GM18498 (cell line): Measurements from ENCODE around the gene NBPF9.
"Not testable (repeated sequence)": the region's sequence is repeated elsewhere in the genome, so short reads cannot be mapped to it uniquely, and the experiment has no call there.

Source experiments
- ATAC-seq: cut with Tn5 transposase; IDR thresholded peaks from one replicate; pipeline ENCODE4 v1.9.1; 2021; ENCODE audit warnings: mild to moderate bottlenecking, moderate library complexity; ENCODE audit not compliant: unreplicated experiment

NBPF9 gene, protein sequence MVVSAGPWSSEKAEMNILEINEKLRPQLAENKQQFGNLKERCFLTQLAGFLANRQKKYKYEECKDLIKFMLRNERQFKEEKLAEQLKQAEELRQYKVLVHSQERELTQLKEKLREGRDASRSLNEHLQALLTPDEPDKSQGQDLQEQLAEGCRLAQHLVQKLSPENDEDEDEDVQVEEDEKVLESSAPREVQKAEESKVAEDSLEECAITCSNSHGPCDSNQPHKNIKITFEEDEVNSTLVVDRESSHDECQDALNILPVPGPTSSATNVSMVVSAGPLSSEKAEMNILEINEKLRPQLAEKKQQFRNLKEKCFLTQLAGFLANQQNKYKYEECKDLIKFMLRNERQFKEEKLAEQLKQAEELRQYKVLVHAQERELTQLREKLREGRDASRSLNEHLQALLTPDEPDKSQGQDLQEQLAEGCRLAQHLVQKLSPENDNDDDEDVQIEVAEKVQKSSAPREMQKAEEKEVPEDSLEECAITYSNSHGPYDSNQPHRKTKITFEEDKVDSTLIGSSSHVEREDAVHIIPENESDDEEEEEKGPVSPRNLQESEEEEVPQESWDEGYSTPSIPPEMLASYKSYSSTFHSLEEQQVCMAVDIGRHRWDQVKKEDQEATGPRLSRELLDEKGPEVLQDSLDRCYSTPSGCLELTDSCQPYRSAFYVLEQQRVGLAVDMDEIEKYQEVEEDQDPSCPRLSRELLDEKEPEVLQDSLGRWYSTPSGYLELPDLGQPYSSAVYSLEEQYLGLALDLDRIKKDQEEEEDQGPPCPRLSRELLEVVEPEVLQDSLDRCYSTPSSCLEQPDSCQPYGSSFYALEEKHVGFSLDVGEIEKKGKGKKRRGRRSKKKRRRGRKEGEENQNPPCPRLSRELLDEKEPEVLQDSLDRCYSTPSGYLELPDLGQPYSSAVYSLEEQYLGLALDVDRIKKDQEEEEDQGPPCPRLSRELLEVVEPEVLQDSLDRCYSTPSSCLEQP (N-terminal part only)

DNA sequence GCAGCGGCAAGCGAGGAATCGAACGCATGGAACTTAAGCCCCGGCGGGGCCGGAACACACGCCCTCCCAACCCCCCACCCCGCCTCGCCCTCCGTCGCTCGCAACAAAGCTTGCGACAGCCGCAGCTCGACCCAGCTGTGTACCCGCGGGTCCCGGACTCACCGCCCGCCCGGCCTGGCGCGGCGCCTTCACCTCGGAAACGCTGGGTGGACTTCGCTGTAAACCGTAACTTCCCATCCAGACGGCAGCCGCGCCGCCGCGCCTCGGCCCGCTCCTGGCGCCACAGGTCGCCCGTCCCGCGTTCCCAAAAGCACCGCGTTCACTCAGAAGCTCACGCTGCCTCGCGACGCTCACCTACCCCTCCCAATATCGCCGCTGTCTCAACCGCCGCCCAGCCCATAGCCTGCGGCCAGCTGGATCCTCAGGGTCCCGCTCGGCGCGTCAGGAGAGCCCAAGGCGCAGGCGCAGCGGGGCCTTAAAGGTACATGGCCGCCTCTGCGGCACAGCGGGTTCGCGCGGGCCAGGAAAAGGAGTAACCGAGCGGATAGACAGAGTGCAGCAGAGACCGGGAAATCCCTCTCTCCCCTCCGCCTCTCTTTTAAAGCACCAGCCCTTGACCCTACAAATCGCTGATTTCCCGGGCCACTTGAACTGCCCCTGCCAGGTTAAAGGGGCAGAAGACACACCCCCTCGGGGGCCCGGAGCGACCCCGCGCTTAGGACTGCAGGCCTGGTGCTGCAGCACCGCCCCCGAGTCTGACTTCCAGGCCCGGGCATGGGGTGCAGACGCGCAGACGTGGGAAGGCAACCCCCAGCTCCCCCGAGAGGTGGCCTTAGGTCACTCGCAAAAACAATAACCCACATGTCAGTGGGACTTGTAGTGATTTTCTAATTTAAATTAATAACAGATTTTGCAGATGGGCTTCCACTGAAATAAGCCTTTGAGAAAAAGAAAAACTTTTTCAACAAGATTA is at the start of gene NBPF9:
Gene NBPF9 (minus strand): TSS at position 443 of the 973 bp plus-strand sequence. CDS start 21,412 bp downstream, outside the sequence.
- peak; percentile 97 for ATAC-seq

DNA sequence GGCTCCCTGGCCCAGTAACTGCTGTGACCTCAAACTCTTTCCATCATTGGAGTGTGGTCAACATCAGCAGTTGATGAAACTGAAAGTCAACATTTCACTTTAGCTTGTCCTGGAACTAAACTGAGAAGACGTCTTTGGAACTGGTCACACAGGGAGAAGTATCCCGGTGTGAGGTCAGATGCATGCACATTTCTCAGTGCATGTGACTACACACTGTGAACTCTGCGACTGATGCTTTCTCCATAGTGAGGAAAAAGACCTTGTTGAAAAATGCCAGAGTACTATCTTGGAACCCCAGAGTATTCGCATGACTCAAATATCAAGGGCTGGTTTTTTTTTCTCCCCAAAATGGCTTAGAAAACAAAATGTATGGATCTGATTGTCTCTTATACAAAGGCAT is 46.6 kb upstream of the NBPF9 start:
- ATAC-seq = not testable (repeated sequence)

- not testable (repeated sequence) for ATAC-seq
These were observed 34.2 kb upstream of the NBPF9 start for GRCh38 chr1:149137585-149137984.

DNA sequence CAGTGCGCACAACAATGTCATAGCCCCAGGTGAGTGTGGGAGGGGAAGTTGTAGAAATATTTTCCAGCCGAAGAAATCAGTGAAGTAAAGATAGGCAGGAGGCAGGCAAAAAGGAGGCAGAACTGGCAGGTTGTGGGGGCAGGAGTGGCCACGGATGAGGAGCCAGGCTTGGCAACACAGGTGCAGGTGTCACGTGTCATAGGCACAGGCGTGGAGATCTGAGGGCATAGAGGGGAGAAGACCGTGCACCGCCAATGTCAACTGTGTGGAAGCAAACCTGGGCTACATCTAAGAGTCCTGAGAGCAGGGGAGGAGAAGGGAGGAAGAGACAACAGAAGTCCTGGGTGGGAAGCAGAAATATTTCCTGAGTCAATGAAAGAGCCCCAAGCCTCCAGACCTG is 27.6 kb upstream of the NBPF9 start:
- ATAC-seq = not testable (repeated sequence)

- ATAC-seq = not testable (repeated sequence)
These were observed 25.9 kb upstream of the NBPF9 start for GRCh38 chr1:149129245-149129644.

DNA sequence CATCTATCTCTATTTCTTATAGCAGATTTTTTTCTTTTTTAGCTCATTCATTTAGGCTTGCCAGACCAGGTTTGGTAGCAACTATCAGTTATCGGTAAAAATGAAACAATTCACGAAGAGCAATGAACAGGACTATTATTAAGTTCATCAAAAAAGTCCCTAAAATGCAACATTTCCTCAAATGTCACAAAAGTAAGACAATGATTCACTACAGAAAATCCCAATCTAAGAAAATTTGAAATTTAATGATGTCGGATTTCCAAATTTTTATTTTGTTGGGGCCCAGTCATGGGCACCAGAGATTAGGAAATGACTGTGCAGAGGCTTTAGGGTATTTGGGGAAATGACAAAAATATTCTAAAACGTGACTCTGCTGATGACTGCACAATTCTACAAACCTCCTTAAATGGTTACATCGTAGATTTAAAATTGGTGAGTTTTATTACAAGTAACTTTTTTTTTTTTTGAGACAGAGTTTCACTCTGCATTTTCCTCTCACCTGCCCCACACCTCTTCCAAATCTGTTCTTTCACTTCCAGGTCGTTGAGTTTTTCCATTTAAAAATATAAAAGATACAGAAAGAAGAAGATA is 23.3 kb upstream of the NBPF9 start:
- not testable (repeated sequence) for ATAC-seq

GRCh38 chr1:149123948-149124926 is 20.9 kb upstream of the NBPF9 start:
- ATAC-seq = not testable (repeated sequence)

- not testable (repeated sequence) for ATAC-seq
These were observed 9.5 kb upstream of the NBPF9 start for GRCh38 chr1:149112828-149113227.

GRCh38 chr1:149110343-149110742 is 7.0 kb upstream of the NBPF9 start:
- ATAC-seq = not testable (repeated sequence)

GRCh38 chr1:149102574-149102973 is 777 bp downstream of the NBPF9 start:
- not testable (repeated sequence) for ATAC-seq

DNA sequence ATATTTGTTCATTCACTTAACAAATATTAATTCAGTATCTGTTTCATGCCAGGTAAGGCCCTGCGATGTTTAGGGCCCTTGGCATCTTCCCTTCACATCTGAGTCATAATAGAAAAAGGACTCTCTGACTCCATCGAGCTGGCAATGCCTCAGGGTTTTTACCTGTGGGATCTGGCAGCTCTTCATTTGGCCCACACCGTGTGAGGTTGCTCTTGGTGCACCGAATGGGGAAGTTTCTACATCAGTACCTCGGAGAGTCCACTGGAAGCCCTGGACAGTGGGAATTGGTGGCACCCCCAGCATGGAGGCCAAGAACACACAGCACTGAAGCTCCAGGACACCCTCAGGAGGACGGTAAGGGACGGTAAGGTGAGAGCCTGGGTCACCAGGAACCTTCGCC is 5.1 kb downstream of the NBPF9 start:
- ATAC-seq = not testable (repeated sequence)

GRCh38 chr1:149093155-149093554 is 10.2 kb downstream of the NBPF9 start:
- not testable (repeated sequence) for ATAC-seq

DNA sequence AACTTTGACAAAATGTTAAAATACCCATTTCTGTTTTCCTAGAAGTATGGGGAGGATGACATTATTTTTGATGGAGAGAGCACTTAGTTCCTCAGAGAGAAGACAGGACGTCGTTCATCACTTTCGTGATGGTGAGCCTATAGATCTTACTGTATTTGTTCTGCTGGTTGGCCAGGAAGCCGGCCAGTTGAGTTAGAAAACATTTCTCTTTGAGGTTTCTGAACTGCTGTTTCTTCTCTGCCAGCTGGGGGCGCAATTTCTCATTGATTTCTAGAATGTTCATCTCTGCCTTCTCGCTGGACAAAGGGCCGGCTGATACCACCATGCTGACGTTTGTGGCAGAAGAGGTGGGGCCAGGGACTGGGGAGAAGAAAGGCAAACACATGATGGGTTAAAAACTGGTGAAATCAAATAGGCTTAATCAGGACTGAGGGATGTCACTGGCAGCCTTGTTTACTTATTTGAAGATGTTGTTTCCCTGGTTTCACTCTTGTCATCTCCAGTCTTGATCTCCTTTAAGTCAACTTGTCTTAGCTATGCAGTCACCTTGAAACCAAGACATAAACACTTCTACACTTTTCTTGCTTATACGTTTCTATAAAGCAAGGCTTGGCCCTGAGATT is 27.7 kb downstream of the NBPF9 start:
- not testable (repeated sequence) for ATAC-seq

- ATAC-seq = not testable (repeated sequence)
These were observed 38.7 kb downstream of the NBPF9 start for GRCh38 chr1:149064611-149065010.

DNA sequence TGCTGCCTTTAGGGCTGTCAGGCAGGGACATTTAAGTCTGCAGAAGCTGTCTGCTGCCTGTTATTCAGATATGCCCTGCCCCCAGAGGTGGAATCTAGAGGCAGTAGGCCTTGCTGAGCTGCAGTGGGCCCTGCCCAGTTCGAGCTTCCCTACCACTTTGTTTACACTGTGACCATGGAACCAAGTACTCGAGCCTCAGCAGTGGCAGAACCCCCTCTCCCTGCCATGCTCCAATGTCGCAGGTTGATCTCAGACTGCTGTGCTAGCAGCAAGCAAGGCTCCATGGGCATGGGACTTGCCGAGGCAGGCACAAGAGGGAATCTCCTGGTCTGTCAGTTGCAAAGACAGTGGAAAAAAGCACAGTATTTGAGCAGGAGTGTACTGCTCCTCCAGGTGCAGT is 60.3 kb downstream of the NBPF9 start:
- not testable (repeated sequence) for ATAC-seq

GRCh38 chr1:149033916-149034315 is 69.4 kb downstream of the NBPF9 start:
- ATAC-seq = not testable (repeated sequence)

GRCh38 chr1:149024327-149024726 is 79.0 kb downstream of the NBPF9 start:
- ATAC-seq = not testable (repeated sequence)

GRCh38 chr1:149018577-149018976 is 84.8 kb downstream of the NBPF9 start:
- not testable (repeated sequence) for ATAC-seq
